Choroid plexus epithelial cell (primary cell): ENCODE results near the gene CYP4F22.
"Not testable (repeated sequence)": the region's sequence is repeated elsewhere in the genome, so short reads cannot be mapped to it uniquely, and the experiment has no call there.

Experiments
- DNase-seq: peaks from one replicate; pipeline ENCODE4 v3.0.0-alpha.2; 2010; ENCODE audit warnings: low read depth
- H3K4me3 ChIP-seq: 2 replicates; pipeline ENCODE4 v1.5.1; 2011; ENCODE audit warnings: low read depth, mild to moderate bottlenecking, control low read depth, low read length, moderate library complexity
- CTCF ChIP-seq: conservative IDR thresholded peaks from 2 replicates; pipeline ENCODE4 v1.5.1; 2011; ENCODE audit warnings: low read depth, mild to moderate bottlenecking, control low read depth, inconsistent platforms, low read length, moderate library complexity

The CYP4F22 gene

GRCh38 chr19:15479391-15480345, 28.7 kb upstream of the CYP4F22 start, which contains the start of gene PGLYRP2:
Gene PGLYRP2, minus strand, starts transcription at chr19:15479501. Its CDS starts 130 bp downstream, at chr19:15479371.
- H3K4me3 ChIP-seq: no peak within 1 kb of the TSS
- no peak for DNase-seq
- no peak for TF ChIP-seq CTCF

GRCh38 chr19:15480996-15481395, 27.3 kb upstream of the CYP4F22 start:
- not testable (repeated sequence) for DNase-seq, H3K4me3 ChIP-seq

- not testable (repeated sequence) for H3K4me3 ChIP-seq, DNase-seq
Measured at GRCh38 chr19:15485768-15486167, 22.6 kb upstream of the CYP4F22 start.

- no peak for TF ChIP-seq CTCF
- no peak overlapping the region for H3K4me3 ChIP-seq
- no peak for DNase-seq
Measured at GRCh38 chr19:15487038-15487437, 21.3 kb upstream of the CYP4F22 start.

- no peak for TF ChIP-seq CTCF
- H3K4me3 ChIP-seq: no peak overlapping the region
- DNase-seq: no peak
Measured at GRCh38 chr19:15488489-15489226, 19.7 kb upstream of the CYP4F22 start.

GRCh38 chr19:15495151-15495550, 13.2 kb upstream of the CYP4F22 start:
- TF ChIP-seq CTCF: no peak
- DNase-seq: no peak
- no peak overlapping the region for H3K4me3 ChIP-seq

- TF ChIP-seq CTCF: no peak
- no peak overlapping the region for H3K4me3 ChIP-seq
- DNase-seq: no peak
Measured at GRCh38 chr19:15498156-15498858, 10.0 kb upstream of the CYP4F22 start.
